NCI-H1436 treated with DMSO at 0.1 percent for 48 hours (cell line): ENCODE results near the gene LMF2.
"Not testable (repeated sequence)": the region's sequence is repeated elsewhere in the genome, so short reads cannot be mapped to it uniquely, and the experiment has no call there.

Experiments used
- DNase-seq: peaks from one replicate; lab custom pipeline; 2025; lab: John Stamatoyannopoulos, UW

Gene LMF2

GRCh38 chr22:50533856-50534711 lies 26.6 kb upstream of the LMF2 start:
- DNase-seq, result not testable (repeated sequence)

DNA sequence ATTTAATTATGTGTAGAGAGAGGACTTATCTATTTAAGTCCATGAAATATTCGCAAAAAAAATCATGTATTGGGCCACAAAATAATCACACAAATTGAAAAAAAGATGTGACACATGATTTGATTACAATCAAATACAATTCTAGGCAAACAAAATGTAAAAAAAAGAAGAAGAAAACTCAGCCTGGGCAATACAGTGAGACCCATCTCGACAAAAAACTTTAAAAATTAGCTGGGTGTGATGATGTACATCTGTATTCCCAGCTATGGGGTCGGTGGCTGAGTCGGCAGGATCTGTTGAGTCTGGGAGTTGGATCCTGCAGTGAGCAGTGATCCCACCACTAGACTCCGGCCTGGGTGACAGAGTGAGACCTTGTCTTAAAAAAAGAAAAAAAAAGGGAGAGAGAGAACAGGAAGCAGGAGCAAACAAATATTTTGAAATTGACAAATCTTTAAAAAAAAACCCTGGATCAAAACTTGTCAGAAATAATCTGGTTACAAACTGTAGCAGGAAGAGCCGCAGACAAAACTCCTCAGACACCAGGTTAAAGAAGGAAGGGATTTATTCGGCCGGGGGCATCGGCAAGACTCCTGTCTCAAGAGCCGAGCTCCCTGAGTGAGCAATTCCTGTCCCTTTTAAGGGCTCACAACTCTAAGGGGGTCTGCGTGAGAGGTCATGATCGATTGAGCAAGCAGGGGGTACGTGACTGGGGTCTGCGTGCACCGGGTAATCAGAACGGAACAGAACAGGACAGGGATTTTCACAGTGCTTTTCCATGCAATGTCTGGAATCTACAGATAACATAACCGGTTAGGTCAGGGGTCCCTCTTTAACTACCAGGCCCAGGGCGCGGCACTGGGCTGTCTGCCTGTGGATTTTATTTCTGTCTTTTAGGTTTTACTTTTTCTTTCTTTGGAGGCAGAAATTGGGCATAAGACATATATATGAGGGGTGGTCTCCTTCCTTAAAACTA lies 25.6 kb upstream of the LMF2 start:
- no peak for DNase-seq

- DNase-seq, result no peak
Observed at GRCh38 chr22:50531962-50532674, 24.6 kb upstream of the LMF2 start.

DNA sequence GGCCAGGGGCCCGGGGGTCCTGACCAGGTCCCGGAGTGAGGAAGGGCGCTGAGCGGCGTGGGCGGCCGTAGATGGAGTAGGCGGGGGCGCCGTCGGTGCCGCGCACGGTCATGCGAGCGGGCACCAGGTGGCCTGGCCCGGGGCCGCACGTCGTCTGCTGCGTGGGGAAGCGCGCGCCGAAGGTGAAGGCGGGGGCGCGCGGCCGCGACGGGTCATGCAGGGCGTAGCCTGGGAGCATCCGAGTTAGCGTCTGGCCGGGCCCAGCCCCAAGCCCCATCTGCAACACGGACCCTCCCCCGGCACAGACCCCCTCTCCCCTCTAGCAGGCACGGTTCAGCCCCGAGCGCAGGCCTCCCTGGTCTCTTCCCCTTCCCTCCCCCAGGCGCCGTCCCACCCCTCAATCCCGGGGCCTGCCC lies 24.1 kb upstream of the LMF2 start:
- DNase-seq, result no peak

GRCh38 chr22:50530877-50531545 lies 23.5 kb upstream of the LMF2 start:
- peak; percentile 17 for DNase-seq

GRCh38 chr22:50530580-50530876 lies 23.0 kb upstream of the LMF2 start:
- no peak for DNase-seq

- DNase-seq, result no peak
Observed at GRCh38 chr22:50529897-50530579, 22.5 kb upstream of the LMF2 start, which contains the start of gene TYMP. Gene TYMP (minus strand): TSS chr22:50530012. CDS start chr22:50529709, 303 bp downstream.

DNA sequence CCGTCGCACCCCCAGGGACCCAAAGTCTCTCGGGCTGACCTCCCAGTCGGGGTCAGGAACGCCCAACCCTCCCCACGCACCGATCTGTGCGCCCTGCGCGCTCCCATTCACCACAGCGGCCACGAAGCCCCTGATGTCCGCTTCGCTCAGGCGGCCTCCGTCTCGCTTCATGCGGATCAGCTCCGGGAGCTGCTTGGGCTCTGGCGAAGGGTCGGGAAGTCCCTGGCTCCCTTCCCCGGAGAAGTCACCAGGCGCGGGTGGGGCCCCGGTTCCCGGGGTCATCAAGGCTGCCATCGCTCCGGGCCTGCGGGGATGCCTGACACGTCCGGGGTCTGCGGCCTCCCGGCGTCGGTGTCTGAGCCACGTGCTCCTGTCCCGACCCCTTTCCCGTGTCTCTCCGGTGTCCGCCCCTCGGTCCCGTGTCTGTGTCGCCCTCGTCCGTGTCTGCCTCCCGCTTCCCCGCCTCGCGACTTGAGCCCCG lies 22.0 kb upstream of the LMF2 start:
- DNase-seq, result no peak

- no peak for DNase-seq
Observed at GRCh38 chr22:50528682-50529415, 21.3 kb upstream of the LMF2 start.

DNA sequence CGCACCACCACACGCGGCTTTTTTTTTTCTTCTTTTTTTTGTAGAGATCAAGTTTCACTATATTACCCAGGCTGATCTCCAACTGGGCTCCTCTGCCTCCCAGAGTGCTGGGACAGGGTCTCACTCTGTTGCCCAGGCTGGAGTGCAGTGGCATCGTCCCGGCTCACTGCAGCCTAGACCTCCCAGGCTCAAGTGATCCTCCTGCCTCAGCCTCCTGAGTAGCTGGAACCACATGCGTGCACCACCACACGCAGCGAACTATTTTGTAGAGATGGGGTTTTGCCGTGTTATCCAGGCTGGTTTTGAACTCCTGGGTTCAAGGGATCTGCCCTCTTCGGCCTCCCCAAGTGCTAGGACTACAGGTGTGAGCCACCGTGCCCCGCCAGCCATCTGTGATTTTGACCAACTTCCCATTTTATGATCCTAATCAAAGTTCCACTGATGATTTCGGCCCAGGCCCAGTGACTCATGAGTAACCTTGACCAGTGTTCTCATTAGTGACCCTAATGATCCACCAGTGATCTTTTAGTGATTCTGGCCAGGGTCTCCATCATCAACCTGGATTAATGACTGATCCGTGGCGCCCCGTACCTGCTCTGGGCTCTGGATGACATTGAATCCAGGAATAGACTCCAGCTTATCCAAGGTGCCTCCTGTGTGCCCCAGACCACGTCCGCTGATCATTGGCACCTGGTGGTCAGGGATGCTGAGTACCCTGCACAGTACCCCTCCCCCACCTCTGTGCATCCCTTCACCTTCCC lies 20.6 kb upstream of the LMF2 start:
- DNase-seq, result no peak

- DNase-seq, result no peak
Observed at GRCh38 chr22:50526834-50527801, 19.6 kb upstream of the LMF2 start.

DNA sequence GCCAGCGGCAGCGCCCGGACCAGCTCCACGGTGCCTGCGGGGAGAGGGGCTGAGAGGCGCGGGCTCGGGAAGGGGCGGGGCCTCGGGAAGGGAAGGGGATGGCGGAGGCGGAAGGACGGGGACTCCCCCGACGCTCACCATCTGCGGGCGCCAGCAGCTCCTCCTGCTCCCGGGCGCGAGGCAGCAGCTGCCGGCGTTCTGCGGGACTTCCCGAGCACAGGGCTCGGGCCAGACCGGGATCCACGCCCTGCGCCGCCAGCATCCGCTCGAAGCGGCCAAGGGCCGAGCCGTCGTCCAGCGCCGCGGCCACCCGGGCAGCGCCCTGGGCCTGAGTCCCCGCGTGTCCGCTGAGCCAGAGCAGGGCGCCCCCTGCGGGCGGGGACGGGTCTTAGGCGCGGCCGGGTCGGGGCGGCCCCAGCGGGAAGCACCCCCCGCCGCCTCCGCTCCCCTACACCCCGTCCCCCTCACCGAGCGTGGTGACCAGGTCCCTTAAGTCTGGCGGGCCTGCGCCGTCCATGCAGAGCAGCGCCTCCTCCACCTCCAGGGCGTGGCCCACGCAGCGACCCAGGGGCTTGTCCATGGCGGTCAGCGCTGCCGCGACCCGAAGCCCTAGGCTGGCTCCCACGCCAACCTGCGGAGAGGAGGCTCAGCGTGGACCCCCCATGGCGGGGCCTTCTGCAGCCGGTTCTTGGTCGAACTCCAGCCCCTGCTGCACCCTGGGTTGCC lies 18.8 kb upstream of the LMF2 start:
- DNase-seq, result no peak

- no peak for DNase-seq
Observed at GRCh38 chr22:50525858-50526107, 18.3 kb upstream of the LMF2 start.

GRCh38 chr22:50525104-50525857 lies 17.8 kb upstream of the LMF2 start, which contains the start of gene SCO2:
Gene SCO2 (minus strand): TSS chr22:50525598. CDS start chr22:50524411, 1,187 bp downstream.
- peak; percentile 77 for DNase-seq

DNA sequence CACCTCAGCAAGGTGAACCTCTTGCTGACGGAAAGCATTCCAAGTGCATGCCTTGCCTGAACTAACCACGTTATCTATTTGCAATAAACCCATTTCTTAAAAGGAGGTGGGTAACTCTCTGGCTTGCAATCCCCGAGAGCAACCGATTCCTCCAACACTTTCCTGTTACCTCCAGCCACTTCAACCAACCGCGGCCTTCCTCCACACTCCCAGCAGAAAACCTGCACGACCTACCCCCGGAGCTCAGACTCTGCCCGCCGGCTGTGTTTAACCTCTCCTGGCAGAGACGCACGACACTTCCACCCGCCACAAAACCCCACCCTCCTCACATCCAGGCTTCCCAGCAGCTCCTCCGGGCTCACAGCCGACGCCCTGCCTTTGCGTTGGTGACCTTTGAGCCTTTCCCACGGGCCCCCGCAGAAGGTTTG lies 17.2 kb upstream of the LMF2 start:
- DNase-seq, result no peak

GRCh38 chr22:50523806-50524675 lies 16.5 kb upstream of the LMF2 start:
- no peak for DNase-seq
